GM12891 (cell line): ENCODE results near the gene ADCY5.

Experiments
- POLR2A ChIP-seq: IDR thresholded peaks from 2 replicates; pipeline ENCODE4 v1.6.1; 2011; ENCODE audit warnings: low read depth, low read length, control low read depth
- POLR2AphosphoS5 ChIP-seq: IDR thresholded peaks from 2 replicates; pipeline ENCODE4 v1.6.1; 2011; ENCODE audit warnings: low read depth, low read length, control low read depth
- POU2F2 ChIP-seq: IDR thresholded peaks from 2 replicates; pipeline ENCODE4 v1.6.1; 2011; ENCODE audit warnings: low read depth, mild to moderate bottlenecking, control low read depth, low read length, moderate library complexity
- SPI1 ChIP-seq: IDR thresholded peaks from 2 replicates; pipeline ENCODE4 v1.6.1; 2011; ENCODE audit warnings: low read depth, low read length, control low read depth
- TAF1 ChIP-seq: IDR thresholded peaks from 2 replicates; pipeline ENCODE4 v1.6.1; 2011; ENCODE audit warnings: low read depth, low read length, control low read depth

DNA sequence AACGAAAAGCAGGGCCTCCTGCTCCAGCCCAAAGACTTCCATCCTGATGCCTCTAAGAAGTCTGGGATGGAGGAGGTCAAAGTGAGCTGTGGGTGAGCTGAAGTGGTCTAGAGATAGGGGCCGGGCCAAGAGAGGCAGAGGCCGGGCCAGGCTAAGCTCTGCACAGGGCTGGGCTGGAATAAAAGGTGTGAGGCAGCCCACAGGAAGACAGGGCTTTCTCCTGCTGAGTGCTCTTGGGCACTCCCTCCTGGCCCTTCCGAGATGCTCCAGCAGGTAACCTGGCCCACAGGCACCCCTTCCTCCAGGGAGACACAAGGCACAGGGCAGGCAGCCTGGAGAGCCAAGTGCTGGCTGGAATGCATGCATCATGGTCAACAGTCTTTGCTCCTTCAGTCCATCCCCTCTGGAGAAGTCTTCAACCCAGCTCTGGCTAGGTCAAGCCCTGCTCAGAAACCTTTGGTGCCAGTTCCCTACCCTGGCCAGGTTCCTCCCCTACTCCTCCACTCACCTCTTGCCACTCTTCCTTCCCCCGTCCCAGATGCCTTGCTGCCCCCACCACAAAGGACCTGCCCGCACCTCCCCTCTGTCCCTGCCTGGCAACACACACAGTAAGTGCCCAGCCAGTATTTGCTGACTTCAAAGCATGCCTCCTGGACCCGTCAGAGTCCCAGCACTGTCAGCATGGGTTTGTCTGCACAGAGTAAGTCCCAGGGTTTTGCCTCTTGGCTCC is 153.6 kb downstream of the ADCY5 start:
- no peak for TF ChIP-seq POLR2A
- TF ChIP-seq POLR2AphosphoS5 = no peak
- no peak for TF ChIP-seq SPI1
- no peak for TF ChIP-seq TAF1
- no peak for TF ChIP-seq POU2F2
